ENCODE results near the gene NUP188. TPM values are rescaled to one million over a fixed set of nuclear protein-coding genes. Genes with fewer than 3 reads are reported as not detected.

NUP188 gene
- total and polyA plus RNA-seq, 2 of the 13 experiments (the other 11 are each of a cell fraction or from before 2014, with no cell fraction given), result 28.0 to 38.5 TPM

- TF ChIP-seq ZNF761 (CRISPR knock-in tag; conservative IDR thresholded peaks at IDR 0.05) (no peak), CEBPG (CRISPR knock-in tag; IDR thresholded peaks at IDR 0.05) (0 out of 2 replicates have a peak, but pooled peaks have one; percentile 16), RBFOX2 (IDR thresholded peaks at IDR 0.05; ENCODE audit: low read depth, low read length) (peak; percentile 73), ZNF337 (CRISPR knock-in tag; IDR thresholded peaks at IDR 0.05; ENCODE audit: borderline replicate concordance, low read depth) (no peak), MBD4 (IDR thresholded peaks at IDR 0.05; ENCODE audit: borderline replicate concordance, low read length) (no peak), ZNF674 (CRISPR knock-in tag; IDR thresholded peaks at IDR 0.05; ENCODE audit: low read depth) (no peak), HMGA1 (CRISPR knock-in tag; conservative IDR thresholded peaks at IDR 0.05) (no peak), ZC3H4 (CRISPR knock-in tag; IDR thresholded peaks at IDR 0.05; ENCODE audit: borderline replicate concordance) (no peak), ZNF574 (CRISPR knock-in tag; IDR thresholded peaks at IDR 0.05) (peak; percentile 69), ZMAT5 (CRISPR knock-in tag; IDR thresholded peaks at IDR 0.05; ENCODE audit: borderline replicate concordance, low read depth) (no peak), MNT (IDR thresholded peaks at IDR 0.05) (no peak), IRF9 (CRISPR knock-in tag; IDR thresholded peaks at IDR 0.05; ENCODE audit: borderline replicate concordance) (no peak), NFYB (CRISPR knock-in tag; IDR thresholded peaks at IDR 0.05) (peak; percentile 51), XBP1 (CRISPR knock-in tag; IDR thresholded peaks at IDR 0.05) (no peak), ZNF605 (CRISPR knock-in tag; IDR thresholded peaks at IDR 0.05) (peak; percentile 32; the same call in 1 of the 2 replicates), ZNF816 (CRISPR knock-in tag; IDR thresholded peaks at IDR 0.05; ENCODE audit: borderline replicate concordance) (0 out of 2 replicates have a peak, but pooled peaks have one; percentile 33), YEATS4 (CRISPR knock-in tag; IDR thresholded peaks at IDR 0.05; ENCODE audit: borderline replicate concordance) (peak; percentile 65; the same call in 1 of the 2 replicates), MIXL1 (CRISPR knock-in tag; IDR thresholded peaks at IDR 0.05) (no peak), CSRNP2 (CRISPR knock-in tag; conservative IDR thresholded peaks at IDR 0.05; ENCODE audit: low read depth) (no peak)
Observed at GRCh38 chr9:128921881-128922763, 25.4 kb upstream of the NUP188 start (continued).

Measured in HepG2 (cell line).